Effector memory CD8-positive, alpha-beta T cell (primary cell): ENCODE results near the gene DUOX2.

Source experiments
- ATAC-seq: fragments of 150-1000 bp; cut with Tn5 transposase; replicated peaks from 2 replicates; pipeline ENCODE4 v1.10.0; 2021; ENCODE audit warnings: mild to moderate bottlenecking, moderate library complexity
- DNase-seq, 3 experiments: peaks; one replicate each; pipeline ENCODE4 v3.0.0; 2021
- H3K27ac Mint-ChIP-seq, 2 donors: one replicate each; pipeline ENCODE4 v1.8.0; 2022; ENCODE audit warnings: mild to moderate bottlenecking in 2 of 2, mixed read lengths in 2 of 2, moderate library complexity in 2 of 2
- H3K27me3 Mint-ChIP-seq, 2 donors: one replicate each; pipeline ENCODE4 v1.8.0; 2022; ENCODE audit warnings: mixed read lengths in 2 of 2
- H3K36me3 Mint-ChIP-seq: one replicate; pipeline ENCODE4 v1.8.0; 2022; ENCODE audit warnings: mild to moderate bottlenecking, moderate library complexity, mixed read lengths; ENCODE audit not compliant: insufficient read depth
- H3K4me1 Mint-ChIP-seq, 2 donors: one replicate each; pipeline ENCODE4 v1.8.0; 2022; ENCODE audit warnings: low read depth in 2 of 2, mixed read lengths in 2 of 2
- H3K4me3 Mint-ChIP-seq, 2 donors: one replicate each; pipeline ENCODE4 v1.8.0; 2022; ENCODE audit warnings: mild to moderate bottlenecking in 2 of 2, mixed read lengths in 2 of 2, moderate library complexity in 2 of 2
- H3K9me3 Mint-ChIP-seq, 2 donors: one replicate each; pipeline ENCODE4 v1.8.0; 2022; ENCODE audit warnings: mixed read lengths in 2 of 2
- total RNA-seq, 9 experiments: gene quantifications; one replicate each; lab custom pipeline; 2026; lab: John Stamatoyannopoulos, UW

DUOX2 gene
- 0 to 0.32 (median 0) reads per million in 9 experiments for total RNA-seq

DNA sequence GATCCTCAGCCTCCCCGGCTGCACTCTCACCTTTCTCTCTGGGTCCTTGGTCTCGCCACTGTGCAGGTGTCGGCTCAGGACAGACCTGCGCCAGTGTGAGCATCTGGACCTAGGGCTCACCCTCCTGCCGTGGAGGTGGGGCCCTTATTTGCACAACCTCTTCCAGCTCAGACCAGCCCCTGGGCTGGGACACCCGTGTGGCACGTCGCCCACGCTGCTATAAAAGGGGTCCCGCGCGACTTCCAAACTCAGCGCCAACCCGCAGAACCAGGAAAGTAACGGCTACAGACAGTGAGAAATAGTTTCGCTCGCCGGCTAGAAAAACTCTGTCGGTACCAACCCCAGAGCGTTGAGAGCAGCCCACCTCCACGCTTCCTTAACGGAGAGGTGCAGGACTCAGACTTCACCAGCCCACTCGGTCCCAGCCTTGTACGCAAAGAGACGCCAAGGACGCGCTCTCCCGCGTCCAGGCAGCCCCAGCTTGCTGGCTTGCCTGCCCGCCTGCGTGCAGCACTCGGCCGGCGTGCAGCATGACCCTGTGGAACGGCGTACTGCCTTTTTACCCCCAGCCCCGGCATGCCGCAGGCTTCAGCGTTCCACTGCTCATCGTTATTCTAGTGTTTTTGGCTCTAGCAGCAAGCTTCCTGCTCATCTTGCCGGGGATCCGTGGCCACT is at the start of gene DUOX2, which contains the start of gene DUOXA2:
Gene DUOX2 (minus strand): TSS at position 97 of the 675 bp plus-strand sequence. CDS start 761 bp downstream, outside the sequence.
Gene DUOXA2 (plus strand): TSS at position 251 of the 675 bp plus-strand sequence. CDS start 280 bp downstream, at position 531.
- no peak for ATAC-seq
- Mint-ChIP-seq H3K9me3 (no peaks in the 10 kb centered on the region), H3K36me3 (peaks cover 2% of the 10 kb centered on the region), H3K27me3 (peaks cover 82 to 91% of the 10 kb centered on the region in 2 donors), H3K4me1 (peaks cover 18 to 41% of the 10 kb centered on the region in 2 donors), H3K27ac (no peak within 1 kb of the TSS), H3K4me3 (peak within 1 kb of the TSS; percentile 53 to 58)
- DNase-seq, result no peak

DNA sequence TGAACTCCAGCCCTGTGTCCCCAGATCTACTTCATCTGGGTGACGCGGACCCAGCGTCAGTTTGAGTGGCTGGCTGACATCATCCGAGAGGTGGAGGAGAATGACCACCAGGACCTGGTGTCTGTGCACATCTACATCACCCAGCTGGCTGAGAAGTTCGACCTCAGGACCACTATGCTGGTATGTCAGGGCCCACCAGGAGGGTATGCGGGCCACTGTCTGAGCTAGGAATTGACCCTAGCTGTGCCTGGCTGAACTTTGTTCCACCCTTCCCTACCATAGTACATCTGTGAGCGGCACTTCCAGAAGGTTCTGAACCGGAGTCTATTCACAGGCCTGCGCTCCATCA is 49.5 kb upstream of the DUOX2 start:
- peak overlapping the region in 1 of 2 donors; percentile 33 for H3K27ac Mint-ChIP-seq
- ATAC-seq, result no peak
- DNase-seq, result no peak
- no peaks in the 10 kb centered on the region for H3K27me3 Mint-ChIP-seq
- peaks cover 12 to 32% of the 10 kb centered on the region in 2 donors for H3K4me1 Mint-ChIP-seq
- H3K36me3 Mint-ChIP-seq, result peaks cover 3% of the 10 kb centered on the region
- no peak overlapping the region for H3K4me3 Mint-ChIP-seq
- H3K9me3 Mint-ChIP-seq, result no peaks in the 10 kb centered on the region

DNA sequence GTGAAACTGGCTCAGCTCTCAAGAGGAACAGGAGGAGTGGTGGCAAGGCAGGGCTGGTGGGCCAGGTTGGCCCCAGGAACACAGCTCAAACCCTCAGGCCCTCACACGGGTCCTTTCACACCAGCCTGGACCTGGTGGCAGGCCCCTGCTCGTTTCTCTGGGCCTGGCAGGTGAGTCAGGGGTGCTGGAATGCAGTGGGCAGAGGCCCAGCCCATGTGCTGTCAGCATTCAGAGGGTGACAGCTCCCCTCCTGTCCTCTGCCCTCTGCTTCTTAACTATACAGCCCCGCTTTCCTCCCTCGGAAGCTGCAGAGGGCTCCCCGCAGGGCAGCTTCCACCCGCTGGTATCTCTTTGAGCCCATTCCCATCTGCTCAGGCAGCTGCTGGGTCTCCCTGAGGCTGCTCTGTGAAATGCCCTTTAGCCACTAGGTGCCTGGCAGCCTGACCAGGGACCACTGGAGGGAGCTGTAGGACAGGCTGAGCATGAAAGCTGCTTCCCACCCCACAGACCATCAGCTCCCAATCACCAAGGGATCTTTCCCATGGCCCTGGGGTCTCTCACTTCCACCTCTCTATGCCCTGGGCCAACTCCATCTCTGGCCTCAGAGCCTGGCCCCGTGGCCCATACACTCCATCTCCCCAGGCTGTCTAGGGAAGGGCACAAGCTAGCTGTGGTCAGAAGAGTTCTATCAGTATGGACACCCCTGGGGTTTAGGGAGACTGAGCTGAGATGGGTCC is 49.0 kb upstream of the DUOX2 start:
- Mint-ChIP-seq H3K9me3 (no peaks in the 10 kb centered on the region), H3K27me3 (no peaks in the 10 kb centered on the region), H3K4me3 (no peak overlapping the region), H3K27ac (peak overlapping the region in 1 of 2 donors; percentile 53), H3K36me3 (peaks cover 3% of the 10 kb centered on the region), H3K4me1 (peaks cover 12 to 32% of the 10 kb centered on the region in 2 donors)
- peak; percentile 18 for ATAC-seq
- DNase-seq, result peak; percentile 45 to 58 (median 52)

DNA sequence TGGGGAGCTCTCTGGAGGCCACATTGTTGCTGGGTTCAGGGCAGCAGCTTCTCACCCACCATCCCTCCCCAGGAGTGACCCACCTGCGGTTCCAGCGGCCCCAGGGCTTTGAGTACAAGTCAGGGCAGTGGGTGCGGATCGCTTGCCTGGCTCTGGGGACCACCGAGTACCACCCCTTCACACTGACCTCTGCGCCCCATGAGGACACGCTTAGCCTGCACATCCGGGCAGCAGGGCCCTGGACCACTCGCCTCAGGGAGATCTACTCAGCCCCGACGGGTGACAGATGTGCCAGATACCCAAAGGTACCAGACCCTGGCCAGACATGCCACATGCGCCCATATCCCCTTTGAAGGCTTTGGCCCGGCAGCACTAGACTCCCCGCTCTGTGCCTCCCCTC is 47.7 kb upstream of the DUOX2 start:
- no peak for DNase-seq
- peak overlapping the region in 1 of 2 donors; percentile 35 for H3K27ac Mint-ChIP-seq
- peaks cover 12 to 34% of the 10 kb centered on the region in 2 donors for H3K4me1 Mint-ChIP-seq
- no peak overlapping the region for H3K4me3 Mint-ChIP-seq
- no peaks in the 10 kb centered on the region for H3K9me3 Mint-ChIP-seq
- no peaks in the 10 kb centered on the region for H3K27me3 Mint-ChIP-seq
- H3K36me3 Mint-ChIP-seq, result peaks cover 3% of the 10 kb centered on the region
- no peak for ATAC-seq

DNA sequence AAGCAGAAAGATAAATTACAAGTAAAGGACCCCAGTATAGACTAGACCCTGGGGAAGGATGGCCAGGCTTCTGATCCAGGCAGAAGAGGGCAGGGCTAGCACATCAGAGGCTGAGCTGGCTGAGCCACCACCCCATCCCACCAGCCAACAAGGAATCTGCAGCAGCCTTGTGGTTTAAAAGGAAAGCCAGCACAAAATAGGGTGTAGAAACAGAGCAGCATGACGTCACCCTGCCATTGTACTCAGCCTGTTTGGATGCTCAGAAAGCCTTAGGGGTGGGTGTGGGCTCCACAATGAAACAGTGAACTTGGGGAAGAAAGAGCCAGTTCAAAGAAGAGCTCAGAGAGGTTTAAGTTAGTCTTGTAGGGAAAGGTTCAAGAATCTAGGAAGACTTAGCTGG is 44.0 kb upstream of the DUOX2 start:
- Mint-ChIP-seq H3K27ac (peak overlapping the region in 1 of 2 donors; percentile 69), H3K36me3 (peaks cover 3% of the 10 kb centered on the region), H3K4me3 (no peak overlapping the region), H3K27me3 (no peaks in the 10 kb centered on the region), H3K9me3 (no peaks in the 10 kb centered on the region), H3K4me1 (peaks cover 5 to 17% of the 10 kb centered on the region in 2 donors)
- DNase-seq, result no peak
- no peak for ATAC-seq

DNA sequence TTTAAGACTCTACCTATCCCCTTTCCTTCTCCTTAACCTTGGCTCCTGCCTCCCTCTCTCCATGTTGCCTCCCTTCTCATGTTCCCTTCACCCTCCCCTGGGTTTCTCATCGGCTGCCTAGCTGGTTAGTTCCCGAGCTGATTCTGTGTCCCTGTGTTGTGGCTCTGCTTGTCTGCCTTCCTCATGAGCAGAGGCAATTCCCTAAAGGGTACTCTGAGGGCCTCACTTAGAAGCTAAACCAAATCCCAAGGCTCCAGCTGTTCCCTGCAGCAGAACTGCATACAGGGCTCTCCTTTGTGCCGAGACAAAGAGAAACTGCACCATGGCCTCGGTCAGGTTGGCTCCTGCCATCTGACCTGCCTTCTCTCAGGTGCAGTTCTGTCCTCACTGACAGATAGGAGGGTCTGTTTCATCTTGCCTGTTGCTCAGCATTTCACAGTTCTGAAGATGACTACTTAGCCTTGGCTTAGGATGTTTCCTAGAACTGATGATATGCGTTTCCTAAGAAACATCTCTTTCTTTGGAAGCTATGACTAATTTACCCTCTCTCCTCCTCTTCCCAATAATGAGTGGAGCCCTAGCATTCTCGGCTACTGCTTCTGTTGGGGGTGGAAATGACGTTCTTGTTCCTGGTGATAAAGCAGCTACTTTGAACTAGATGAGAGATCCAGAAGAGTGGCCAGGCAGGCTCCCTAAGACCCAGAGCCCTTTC is 42.9 kb upstream of the DUOX2 start:
- H3K4me3 Mint-ChIP-seq, result no peak overlapping the region
- H3K27me3 Mint-ChIP-seq, result no peaks in the 10 kb centered on the region
- peaks cover 4 to 16% of the 10 kb centered on the region in 2 donors for H3K4me1 Mint-ChIP-seq
- peaks cover 3% of the 10 kb centered on the region for H3K36me3 Mint-ChIP-seq
- H3K27ac Mint-ChIP-seq, result peak overlapping the region in 1 of 2 donors; percentile 33
- DNase-seq (no peak), ATAC-seq (no peak)
- no peaks in the 10 kb centered on the region for H3K9me3 Mint-ChIP-seq

DNA sequence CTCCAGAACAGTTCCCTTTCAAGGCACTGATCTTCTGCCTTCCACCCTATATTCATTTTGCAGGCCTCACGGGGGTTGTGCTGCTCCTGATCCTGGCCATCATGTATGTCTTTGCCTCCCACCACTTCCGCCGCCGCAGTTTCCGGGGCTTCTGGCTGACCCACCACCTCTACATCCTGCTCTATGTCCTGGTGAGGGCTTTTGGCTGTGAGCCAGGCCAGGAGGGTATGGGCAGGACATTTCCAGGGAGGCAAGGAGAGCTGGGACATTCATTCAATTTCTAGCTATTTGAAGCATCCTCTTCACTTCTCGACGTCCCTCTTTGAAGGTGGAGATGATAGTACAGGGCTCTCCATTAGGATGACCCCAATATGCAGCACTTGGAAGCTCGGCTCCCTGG is 41.8 kb upstream of the DUOX2 start:
- H3K27me3 Mint-ChIP-seq, result no peaks in the 10 kb centered on the region
- no peak overlapping the region for H3K4me3 Mint-ChIP-seq
- DNase-seq (no peak), ATAC-seq (no peak)
- no peaks in the 10 kb centered on the region for H3K9me3 Mint-ChIP-seq
- peaks cover 3% of the 10 kb centered on the region for H3K36me3 Mint-ChIP-seq
- H3K4me1 Mint-ChIP-seq, result peaks cover 2 to 14% of the 10 kb centered on the region in 2 donors
- no peak overlapping the region for H3K27ac Mint-ChIP-seq

DNA sequence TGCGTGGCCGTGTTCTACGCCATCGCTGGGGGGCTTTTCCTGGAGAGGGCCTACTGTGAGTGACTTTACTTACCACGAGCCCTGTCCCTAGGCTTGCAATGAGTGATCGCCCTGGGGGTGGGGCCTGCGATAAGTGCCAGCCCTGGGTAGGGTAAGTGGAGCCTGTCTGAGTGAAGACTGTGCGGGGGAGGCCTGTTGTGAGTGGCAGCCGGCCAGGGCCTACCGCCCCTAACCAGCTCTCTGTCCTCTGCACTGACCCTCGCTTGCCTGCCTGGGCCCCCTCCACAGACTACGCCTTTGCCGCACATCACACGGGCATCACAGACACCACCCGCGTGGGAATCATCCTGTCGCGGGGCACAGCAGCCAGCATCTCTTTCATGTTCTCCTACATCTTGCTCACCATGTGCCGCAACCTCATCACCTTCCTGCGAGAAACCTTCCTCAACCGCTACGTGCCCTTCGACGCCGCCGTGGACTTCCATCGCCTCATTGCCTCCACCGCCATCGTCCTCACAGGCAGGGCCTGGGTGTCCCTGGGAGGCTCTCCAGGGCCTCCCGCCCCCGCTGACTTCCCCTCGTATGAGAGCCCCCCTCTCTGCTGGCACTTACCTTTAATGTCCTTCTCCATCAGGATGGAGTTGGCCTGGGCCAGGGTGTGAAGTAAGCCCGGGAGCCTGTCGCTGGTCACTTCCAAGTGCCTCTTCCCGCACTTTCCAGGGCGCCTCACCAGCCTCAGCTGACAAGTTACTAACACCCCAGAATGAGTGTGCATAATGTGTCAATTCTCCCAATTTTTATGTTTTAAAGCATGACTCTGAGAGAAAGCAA is 38.2 kb upstream of the DUOX2 start:
- no peak overlapping the region for H3K27ac Mint-ChIP-seq
- H3K4me1 Mint-ChIP-seq, result peaks cover 0 to 7% of the 10 kb centered on the region in 2 donors
- no peaks in the 10 kb centered on the region for H3K9me3 Mint-ChIP-seq
- DNase-seq (no peak), ATAC-seq (no peak)
- no peaks in the 10 kb centered on the region for H3K36me3 Mint-ChIP-seq
- no peak overlapping the region for H3K4me3 Mint-ChIP-seq
- no peaks in the 10 kb centered on the region for H3K27me3 Mint-ChIP-seq

DNA sequence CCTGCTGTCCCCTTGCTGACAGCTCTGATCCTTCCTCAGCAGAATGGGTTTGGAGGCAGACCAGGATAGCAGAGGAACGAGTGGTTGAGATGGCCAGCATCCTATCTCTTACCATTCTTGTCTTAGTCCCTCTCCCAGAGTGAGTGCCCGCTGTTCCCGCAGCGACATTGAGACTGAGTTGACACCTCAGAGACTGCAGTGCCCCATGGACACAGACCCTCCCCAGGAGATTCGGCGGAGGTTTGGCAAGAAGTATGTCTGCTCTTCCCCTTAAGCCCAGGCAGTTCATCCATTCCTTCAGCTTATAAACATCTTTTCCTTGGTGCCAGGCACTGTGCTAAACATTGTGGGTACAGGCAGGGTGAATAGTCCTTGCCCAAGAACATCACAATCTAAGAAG is 37.0 kb upstream of the DUOX2 start:
- ATAC-seq, result no peak
- H3K27ac Mint-ChIP-seq, result no peak overlapping the region
- no peaks in the 10 kb centered on the region for H3K36me3 Mint-ChIP-seq

DNA sequence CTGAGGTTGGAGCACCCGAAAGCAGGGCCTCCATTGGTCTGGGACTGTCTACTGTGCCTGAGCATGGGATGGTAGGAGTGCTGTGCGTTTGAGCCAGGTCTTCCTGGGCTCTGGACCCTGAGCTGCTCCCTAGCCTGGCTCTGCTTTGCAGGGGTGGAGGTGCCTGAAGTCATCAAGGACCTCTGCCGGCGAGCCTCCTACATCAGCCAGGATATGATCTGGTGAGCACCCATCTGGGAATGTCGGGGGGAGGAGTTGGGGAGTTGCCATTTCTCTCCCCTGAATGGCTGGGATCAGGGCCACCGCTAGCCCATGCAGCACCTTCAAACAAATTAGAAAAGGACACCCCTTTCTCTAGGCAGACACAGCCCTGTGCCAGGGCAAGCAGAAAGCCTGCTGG is 36.5 kb upstream of the DUOX2 start:
- Mint-ChIP-seq H3K4me1 (peaks cover 0 to 8% of the 10 kb centered on the region in 2 donors), H3K9me3 (no peaks in the 10 kb centered on the region), H3K36me3 (no peaks in the 10 kb centered on the region), H3K27ac (no peak overlapping the region), H3K27me3 (no peaks in the 10 kb centered on the region), H3K4me3 (no peak overlapping the region)
- no peak for DNase-seq
- no peak for ATAC-seq

More for the DNA sequence above, 37.0 kb upstream of the DUOX2 start:
- Mint-ChIP-seq H3K4me3 (no peak overlapping the region), H3K4me1 (peaks cover 0 to 5% of the 10 kb centered on the region in 2 donors), H3K27me3 (no peaks in the 10 kb centered on the region), H3K9me3 (no peaks in the 10 kb centered on the region)
- no peak for DNase-seq

DNA sequence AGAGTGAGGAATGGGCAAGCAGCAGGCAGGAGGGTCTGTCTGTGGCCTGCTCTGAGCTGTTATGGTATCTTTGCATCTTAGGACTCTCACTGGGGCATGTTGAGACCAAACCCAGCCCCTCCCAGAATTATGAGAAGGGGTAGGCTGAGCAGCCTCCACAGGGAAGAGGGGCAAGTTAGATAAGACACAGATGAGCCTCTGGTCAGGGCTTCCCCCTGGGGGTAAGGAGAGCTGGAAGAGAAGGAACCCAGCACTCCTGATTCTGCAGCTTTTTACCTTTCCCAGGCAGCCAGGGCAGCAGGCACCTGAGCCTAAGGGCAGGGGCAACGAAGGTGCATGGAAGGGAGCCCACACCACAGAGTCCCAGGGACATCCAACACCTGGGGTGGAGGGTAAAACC is 35.1 kb upstream of the DUOX2 start:
- Mint-ChIP-seq H3K9me3 (no peaks in the 10 kb centered on the region), H3K27me3 (no peaks in the 10 kb centered on the region), H3K4me3 (no peak overlapping the region), H3K36me3 (no peaks in the 10 kb centered on the region), H3K4me1 (peaks cover 2 to 8% of the 10 kb centered on the region in 2 donors), H3K27ac (peak overlapping the region in 1 of 2 donors; percentile 69)
- ATAC-seq (no peak), DNase-seq (no peak)

DNA sequence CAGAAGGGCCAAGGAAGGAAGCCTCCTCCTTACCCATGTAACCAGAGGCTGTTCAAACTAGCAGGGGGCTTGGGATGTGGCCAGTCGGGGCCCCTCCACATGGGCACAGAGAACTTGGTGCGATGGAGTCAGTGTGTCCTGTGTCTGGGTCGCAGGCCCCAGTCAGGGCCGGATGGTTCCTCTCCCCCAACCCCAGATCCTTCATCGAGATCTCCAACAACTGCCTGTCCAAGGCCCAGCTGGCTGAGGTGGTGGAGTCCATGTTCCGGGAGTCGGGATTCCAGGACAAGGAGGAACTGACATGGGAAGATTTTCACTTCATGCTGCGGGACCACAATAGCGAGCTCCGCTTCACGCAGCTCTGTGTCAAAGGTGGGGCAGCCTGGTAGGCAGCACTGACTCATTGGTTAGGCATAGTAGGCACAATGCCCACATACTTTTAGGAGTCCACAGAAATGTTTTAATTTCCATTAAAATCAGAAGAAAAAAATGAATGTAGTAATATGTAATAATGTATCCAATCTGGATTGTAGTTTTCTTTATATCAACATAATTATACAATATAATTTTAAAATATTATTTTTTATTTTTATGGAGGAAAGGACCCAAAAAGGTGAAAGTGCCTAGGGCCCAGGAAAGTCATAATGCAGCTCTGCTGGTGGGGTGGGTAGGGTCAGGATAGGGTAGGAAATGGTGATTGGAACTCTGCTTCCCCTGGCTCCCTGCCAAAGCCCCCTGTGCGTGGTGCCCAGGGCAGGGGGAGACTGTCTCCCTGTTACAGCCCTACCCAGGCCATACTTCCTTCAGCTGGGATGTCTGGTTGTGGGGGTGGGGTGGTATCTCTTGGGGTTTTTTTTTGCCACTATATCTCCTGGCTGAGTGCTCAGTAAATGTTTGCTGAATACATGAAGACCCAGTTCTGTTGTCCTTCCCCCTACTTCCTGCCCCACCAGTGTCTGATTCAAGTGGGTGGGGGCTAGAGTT is 34.4 kb upstream of the DUOX2 start:
- ATAC-seq, result no peak
- Mint-ChIP-seq H3K4me3 (no peak overlapping the region), H3K27me3 (no peaks in the 10 kb centered on the region), H3K27ac (peak overlapping the region in 1 of 2 donors; percentile 69), H3K36me3 (no peaks in the 10 kb centered on the region), H3K9me3 (no peaks in the 10 kb centered on the region), H3K4me1 (peaks cover 2 to 8% of the 10 kb centered on the region in 2 donors)
- DNase-seq, result no peak
